ENCODE results near the gene WBP2. TPM values are rescaled to one million over a fixed set of nuclear protein-coding genes. Genes with fewer than 3 reads are reported as not detected.

The WBP2 gene
- total RNA-seq, 1 donor: 31.1 TPM

DNA sequence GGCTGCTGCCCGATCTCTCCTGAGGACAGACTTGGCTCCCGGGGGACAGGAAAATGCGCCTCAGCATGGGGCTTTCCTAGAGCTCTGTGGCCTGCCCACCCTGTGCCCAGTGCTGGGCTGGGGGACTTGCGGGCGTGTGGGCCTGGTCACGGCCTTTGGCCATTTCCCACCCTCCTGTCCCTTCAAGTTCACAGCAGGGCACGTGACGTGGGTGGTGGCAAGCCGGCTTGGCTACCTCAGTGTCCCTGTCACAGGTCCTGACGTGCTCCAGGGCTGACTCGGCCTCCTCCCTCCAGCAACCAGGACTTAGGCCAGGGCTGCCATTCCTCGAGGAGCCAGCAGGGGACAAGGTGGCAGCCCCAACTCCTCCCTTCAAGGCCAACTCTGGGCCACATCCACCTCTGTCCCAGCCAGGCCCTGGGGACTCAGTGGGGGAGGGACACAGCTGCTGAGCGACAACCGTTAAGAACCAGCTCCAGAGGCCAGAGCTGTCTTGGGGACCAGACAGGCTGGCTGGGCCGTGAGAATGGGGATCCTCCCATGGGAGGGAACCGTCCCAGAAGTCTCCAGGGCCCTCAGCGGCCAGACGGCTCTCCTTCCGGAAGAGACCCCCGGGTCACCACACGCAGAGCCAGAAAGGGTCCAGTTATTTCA lies 9.9 kb downstream of the WBP2 start:
- Histone ChIP-seq H3K4me1 (ENCODE audit: insufficient read depth, low read length) (no peaks in the 10 kb centered on the region), H3K79me2 (ENCODE audit: insufficient read depth, low read length) (peaks cover 4% of the 10 kb centered on the region), H3K4me3 (ENCODE audit: insufficient read depth, low read length) (no peak overlapping the region), H2AFZ (ENCODE audit: low read length) (no peak overlapping the region), H3K4me2 (ENCODE audit: insufficient read depth, low read length) (no peak overlapping the region), H3K27me3 (ENCODE audit: insufficient read depth, low read length) (no peaks in the 10 kb centered on the region), H3K36me3 (ENCODE audit: insufficient read depth, low read length) (peaks cover 41% of the 10 kb centered on the region), H4K20me1 (ENCODE audit: insufficient read depth, low read length) (peaks cover 3% of the 10 kb centered on the region), H3K27ac (ENCODE audit: low read depth, low read length) (no peak overlapping the region), H3K9me3 (ENCODE audit: low read depth, low read length) (no peaks in the 10 kb centered on the region)
- TF ChIP-seq, protein P1, sequence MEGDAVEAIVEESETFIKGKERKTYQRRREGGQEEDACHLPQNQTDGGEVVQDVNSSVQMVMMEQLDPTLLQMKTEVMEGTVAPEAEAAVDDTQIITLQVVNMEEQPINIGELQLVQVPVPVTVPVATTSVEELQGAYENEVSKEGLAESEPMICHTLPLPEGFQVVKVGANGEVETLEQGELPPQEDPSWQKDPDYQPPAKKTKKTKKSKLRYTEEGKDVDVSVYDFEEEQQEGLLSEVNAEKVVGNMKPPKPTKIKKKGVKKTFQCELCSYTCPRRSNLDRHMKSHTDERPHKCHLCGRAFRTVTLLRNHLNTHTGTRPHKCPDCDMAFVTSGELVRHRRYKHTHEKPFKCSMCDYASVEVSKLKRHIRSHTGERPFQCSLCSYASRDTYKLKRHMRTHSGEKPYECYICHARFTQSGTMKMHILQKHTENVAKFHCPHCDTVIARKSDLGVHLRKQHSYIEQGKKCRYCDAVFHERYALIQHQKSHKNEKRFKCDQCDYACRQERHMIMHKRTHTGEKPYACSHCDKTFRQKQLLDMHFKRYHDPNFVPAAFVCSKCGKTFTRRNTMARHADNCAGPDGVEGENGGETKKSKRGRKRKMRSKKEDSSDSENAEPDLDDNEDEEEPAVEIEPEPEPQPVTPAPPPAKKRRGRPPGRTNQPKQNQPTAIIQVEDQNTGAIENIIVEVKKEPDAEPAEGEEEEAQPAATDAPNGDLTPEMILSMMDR (IDR thresholded peaks at IDR 0.05; ENCODE audit: extremely low read depth, low read depth, low read length): peak; percentile 71
- DNase-seq (ENCODE audit: insufficient read length, low spot score, missing footprints): peak; percentile 99

GRCh38 chr17:75844530-75845057 lies 10.5 kb downstream of the WBP2 start:
- Histone ChIP-seq H3K27ac (ENCODE audit: low read depth, low read length) (no peak overlapping the region), H3K4me2 (ENCODE audit: insufficient read depth, low read length) (no peak overlapping the region), H4K20me1 (ENCODE audit: insufficient read depth, low read length) (peaks cover 3% of the 10 kb centered on the region), H2AFZ (ENCODE audit: low read length) (no peak overlapping the region), H3K36me3 (ENCODE audit: insufficient read depth, low read length) (peaks cover 37% of the 10 kb centered on the region), H3K4me3 (ENCODE audit: insufficient read depth, low read length) (no peak overlapping the region), H3K4me1 (ENCODE audit: insufficient read depth, low read length) (no peaks in the 10 kb centered on the region), H3K9me3 (ENCODE audit: low read depth, low read length) (no peaks in the 10 kb centered on the region), H3K27me3 (ENCODE audit: insufficient read depth, low read length) (no peaks in the 10 kb centered on the region), H3K79me2 (ENCODE audit: insufficient read depth, low read length) (peaks cover under 1% of the 10 kb centered on the region)
- TF ChIP-seq, protein P1 (IDR thresholded peaks at IDR 0.05; ENCODE audit: extremely low read depth, low read depth, low read length): no peak
- peak; percentile 89 for DNase-seq (ENCODE audit: insufficient read length, low spot score, missing footprints)

- Histone ChIP-seq H4K20me1 (ENCODE audit: insufficient read depth, low read length) (peaks cover 3% of the 10 kb centered on the region), H3K4me3 (ENCODE audit: insufficient read depth, low read length) (no peak within 1 kb of the TSS), H2AFZ (ENCODE audit: low read length) (no peak within 1 kb of the TSS), H3K27me3 (ENCODE audit: insufficient read depth, low read length) (no peaks in the 10 kb centered on the region), H3K9me3 (ENCODE audit: low read depth, low read length) (no peaks in the 10 kb centered on the region), H3K27ac (ENCODE audit: low read depth, low read length) (no peak within 1 kb of the TSS), H3K79me2 (ENCODE audit: insufficient read depth, low read length) (no peaks in the 10 kb centered on the region), H3K4me1 (ENCODE audit: insufficient read depth, low read length) (no peaks in the 10 kb centered on the region), H3K36me3 (ENCODE audit: insufficient read depth, low read length) (peaks cover 29% of the 10 kb centered on the region), H3K4me2 (ENCODE audit: insufficient read depth, low read length) (no peak within 1 kb of the TSS)
- TF ChIP-seq, protein P1 (IDR thresholded peaks at IDR 0.05; ENCODE audit: extremely low read depth, low read depth, low read length): no peak
- peak; percentile 66 for DNase-seq (ENCODE audit: insufficient read length, low spot score, missing footprints)
Observed at GRCh38 chr17:75843577-75844529, 11.3 kb downstream of the WBP2 start, which contains the start of gene UNC13D. Gene UNC13D (minus strand): TSS chr17:75844404. CDS start chr17:75844337, 67 bp downstream.

Data from osteoblast (primary cell).